GM18508 (cell line): ENCODE data around the gene RRP1B.

ENCODE experiments used
- ATAC-seq: cut with Tn5 transposase; IDR thresholded peaks from one replicate; pipeline ENCODE4 v1.9.1; 2021; ENCODE audit warnings: moderate number of reproducible peaks; ENCODE audit not compliant: insufficient read depth, unreplicated experiment

The RRP1B gene

GRCh38 chr21:43719748-43720538, 60.6 kb downstream of the RRP1B start:
- no peak for ATAC-seq

DNA sequence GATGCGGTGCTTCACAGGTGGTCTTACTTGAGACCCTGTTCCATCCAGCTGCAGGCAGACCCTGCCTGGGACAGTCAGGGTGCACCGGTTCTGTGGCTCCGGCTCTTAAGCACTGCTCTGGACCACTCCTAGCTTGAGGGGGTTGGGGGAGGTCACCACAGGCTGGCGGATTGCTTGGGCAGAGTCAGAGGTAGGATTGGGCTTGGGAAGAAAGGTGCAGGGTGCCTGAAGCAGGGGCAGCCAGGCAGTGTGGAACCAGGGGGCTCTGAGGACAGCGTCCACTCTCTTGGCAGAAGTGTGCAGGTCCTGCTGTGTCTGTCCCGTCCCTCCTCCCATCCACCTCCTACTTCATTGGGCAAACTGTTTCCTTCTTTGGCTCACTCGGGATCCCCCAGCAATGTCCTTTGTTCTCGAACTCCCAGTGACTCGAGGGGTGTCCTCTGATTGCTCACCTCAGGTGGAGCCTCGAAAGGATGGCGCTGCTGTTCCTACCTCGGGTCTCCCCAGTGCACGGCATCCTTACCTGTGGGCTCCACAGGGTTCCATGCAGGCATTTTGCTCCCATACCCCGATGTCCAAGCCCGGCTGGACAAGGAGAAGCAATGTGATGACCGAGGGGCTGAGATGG, 61.3 kb downstream of the RRP1B start:
- ATAC-seq, result no peak

- ATAC-seq, result no peak
These were observed 61.8 kb downstream of the RRP1B start for GRCh38 chr21:43721206-43721605.

DNA sequence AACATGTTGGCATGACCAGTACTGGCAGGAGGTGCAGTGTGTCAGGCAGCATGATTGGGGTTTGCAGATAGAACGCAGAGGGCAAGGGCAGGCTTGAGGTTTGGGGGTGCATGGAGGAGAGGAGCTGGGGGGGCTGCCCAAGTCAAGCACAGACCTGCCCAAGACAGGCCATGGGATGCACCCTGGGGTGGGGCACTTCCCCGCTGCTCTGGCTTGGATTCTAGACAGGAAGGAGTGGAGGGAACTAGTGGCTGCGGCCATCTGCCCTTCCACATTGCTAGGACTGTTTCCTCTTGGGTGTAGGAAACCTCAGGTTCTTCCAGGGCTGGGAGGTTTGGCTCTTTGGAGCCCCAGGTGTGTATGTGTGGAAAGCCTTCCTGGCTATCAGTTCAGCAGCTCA, 62.6 kb downstream of the RRP1B start:
- no peak for ATAC-seq

DNA sequence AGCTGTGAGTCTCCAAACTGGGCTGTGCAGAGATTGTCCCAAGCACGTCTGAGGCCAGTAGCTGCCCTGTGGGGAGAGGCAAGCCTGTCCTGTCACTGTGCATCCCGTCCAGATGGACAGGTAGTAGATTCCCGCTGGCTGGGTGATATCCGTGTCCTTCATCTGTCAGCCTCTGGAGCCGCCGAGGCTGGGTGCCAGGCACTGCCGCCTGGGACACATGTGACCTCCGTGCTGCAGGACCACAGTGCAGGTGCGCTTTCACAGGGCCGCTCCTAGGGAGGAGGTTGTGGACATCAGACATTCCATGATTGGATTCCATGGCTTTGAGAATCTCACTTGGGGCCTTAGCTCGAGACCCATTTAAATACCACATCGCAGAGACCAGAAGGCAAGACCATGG, 64.3 kb downstream of the RRP1B start:
- no peak for ATAC-seq

DNA sequence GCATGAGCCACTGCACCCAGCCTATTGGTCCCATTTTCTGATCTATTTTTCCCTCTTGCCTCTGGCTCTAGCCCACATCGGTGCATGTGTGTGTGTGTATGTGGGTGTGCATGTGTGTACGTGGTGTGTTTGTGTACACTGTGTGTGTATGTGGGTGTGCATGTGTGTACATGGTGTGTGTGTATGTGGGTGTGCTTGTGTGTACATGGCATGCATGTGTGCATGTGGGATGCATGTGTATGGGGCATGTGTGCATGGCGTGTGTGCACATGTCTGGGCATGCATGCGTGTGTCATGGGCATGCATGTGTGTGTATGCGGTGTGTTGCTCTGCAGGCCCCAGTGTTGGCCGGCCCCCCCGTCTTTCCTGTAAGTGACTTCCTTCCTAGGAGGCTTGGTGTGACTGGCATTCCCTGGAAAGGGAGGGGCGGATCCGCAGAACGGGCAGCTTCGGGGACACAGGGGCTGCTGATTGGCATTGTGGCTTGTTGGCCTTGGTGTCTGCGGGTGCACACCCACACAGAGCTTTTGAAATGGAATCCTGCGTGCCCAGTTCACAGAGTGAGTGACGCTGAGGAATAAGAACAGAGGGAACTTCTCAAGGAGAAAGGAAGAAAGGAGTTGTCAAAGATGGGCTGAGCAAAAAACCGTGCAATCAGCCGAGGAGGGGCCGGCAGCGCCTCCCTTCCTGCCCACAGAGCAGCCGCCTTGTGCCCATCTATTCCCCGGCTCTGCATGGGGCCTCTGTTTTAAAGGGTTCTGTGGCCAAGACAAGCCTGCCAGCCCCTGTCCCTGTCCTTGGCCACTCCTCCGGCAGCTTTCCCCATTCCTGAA, 67.5 kb downstream of the RRP1B start:
- ATAC-seq, result no peak

DNA sequence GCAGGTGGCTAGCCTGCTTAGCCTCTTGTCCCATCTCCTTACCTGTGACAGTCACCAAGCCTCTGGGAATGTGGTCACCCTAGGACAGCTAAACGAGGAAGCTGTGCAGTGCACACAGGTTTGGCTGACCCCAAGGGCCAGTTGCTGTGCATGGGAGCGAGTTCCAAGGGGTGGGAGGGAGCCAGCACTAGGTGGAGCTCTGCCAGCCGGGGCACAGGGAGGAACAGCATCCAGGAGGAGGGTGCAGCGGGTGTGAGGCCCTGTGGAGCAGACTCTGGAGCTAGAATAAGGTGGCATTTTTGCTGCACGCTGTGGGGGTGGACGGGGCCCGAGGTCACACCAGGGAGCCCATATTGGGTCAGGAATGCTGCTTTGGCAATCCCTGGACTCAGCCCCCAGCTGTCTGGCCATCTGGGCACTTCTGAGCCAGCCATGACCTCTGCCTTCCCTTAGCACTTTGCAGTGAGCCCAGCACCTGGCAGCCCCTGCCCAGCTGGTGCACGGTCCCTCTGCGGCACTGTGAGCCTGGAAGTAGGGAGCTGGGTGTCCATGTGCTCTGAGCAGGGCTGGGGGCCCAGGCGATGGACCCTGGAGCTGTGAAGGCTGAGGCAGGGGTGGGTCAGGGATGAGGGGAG, 68.3 kb downstream of the RRP1B start:
- no peak for ATAC-seq

GRCh38 chr21:43728154-43728466, 68.8 kb downstream of the RRP1B start:
- no peak for ATAC-seq

DNA sequence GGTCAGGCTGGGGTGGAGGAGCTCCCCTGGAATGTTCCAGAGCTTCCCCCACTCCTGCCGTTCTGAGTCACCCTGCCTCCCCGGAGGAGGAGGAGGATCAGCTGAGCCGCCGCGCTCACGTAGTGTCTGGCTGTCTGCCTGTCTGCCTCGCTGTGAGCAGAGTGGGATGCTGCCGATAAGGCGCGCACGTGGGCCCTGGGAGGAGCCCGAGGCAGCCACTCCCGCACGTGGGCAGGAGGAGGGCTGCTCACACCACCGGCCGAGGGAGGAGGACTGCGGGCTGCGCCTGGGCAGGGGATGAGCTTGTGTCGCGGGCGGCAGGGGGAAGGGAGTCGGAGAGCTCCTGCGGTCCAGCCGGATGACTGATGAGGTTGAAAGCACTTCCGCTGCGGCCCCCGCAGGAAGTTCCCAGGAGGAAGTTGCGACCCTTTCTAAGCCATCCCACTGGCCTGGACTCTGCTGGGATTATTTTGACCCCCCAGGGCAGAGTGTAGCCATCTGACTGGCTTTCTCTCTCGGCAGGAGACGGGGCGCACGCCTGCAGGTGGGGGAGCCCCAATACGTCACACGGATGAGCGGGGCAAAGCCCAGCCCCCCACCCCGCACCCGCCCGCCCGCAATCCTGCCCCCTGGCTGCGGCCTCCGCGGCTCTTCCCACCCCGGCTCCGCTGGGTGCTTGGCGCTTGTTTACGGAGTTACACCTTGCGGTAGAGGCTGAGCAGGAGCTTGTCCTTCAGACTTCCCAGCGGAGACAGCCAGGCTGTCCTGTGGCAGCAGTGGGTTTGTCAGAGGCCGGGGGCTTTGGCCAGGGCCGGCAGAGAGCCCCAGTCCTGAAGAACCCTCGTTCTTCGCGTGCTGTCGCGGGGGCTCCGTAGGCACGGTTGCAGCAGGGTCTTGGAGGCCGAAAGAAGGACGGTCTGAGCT, 69.4 kb downstream of the RRP1B start:
- ATAC-seq, result peak; percentile 43

- ATAC-seq, result no peak
These were observed 72.1 kb downstream of the RRP1B start for GRCh38 chr21:43731476-43731875.

DNA sequence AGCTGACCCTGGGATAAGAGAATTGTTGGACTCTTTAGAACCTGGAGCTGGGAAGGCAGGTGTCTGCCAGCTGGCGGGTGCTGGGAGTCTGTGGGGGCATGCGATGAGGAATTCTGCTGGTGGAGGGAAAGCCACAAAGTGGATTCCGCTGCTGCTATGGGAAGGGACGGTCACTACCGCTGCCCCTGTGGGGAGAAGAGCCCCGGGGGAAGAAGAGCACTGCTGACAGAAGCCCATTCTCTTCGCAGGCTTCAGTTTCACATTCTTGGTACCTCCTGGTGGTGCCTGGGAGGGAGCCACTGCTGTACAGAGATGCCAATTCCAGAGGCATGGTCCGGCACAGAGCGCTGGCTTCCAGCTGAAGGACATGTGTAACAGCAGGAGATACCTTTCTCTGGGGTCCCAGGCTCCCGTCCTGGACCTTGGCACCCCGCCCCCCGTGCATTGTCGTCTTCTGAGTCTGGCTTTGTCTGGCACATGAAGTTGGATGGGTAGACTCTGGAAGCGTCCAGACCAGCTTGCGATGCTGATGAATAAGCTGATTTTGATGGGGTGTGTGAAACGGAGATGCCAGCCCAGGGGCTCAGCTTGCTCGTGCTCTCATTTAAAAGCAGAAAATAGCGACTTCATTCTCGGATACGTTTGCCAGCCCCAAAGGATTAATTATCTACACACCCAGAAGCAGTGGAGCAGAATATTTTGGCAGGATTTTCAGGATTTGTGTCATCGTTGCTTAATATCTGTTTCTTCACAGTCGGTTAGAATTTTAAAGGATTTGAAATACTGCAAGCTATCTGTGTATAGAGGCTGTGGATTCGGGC, 72.7 kb downstream of the RRP1B start:
- ATAC-seq, result no peak

GRCh38 chr21:43733060-43733459, 73.7 kb downstream of the RRP1B start:
- no peak for ATAC-seq

DNA sequence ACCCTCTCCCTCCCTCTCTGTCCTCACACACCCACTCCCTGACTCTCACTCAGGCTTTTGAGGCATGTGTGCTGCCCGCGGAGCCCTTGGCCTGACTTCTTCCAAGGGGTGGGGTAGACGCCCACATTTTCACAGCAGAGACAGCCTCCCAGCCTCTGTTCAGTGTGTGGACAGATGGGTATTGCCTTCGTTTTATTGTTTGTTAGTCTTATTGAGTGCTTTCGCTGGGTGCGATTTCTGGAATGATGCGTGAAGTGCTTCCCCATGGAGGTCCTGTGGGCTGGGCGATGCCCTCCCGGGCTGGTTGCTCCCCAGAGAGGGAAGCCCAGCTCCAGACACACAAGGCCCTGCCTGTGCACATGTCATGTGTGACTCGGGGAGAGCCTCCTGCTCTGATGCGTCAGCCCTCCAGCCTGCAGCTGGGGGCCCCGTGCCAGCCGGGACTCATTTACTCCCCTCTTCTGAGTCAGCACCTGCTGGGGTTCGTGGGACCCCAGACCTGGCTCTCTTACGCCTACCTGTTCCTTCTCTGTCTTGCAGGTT, 74.2 kb downstream of the RRP1B start:
- no peak for ATAC-seq

- ATAC-seq, result no peak
These were observed 75.0 kb downstream of the RRP1B start for GRCh38 chr21:43734131-43734927.

DNA sequence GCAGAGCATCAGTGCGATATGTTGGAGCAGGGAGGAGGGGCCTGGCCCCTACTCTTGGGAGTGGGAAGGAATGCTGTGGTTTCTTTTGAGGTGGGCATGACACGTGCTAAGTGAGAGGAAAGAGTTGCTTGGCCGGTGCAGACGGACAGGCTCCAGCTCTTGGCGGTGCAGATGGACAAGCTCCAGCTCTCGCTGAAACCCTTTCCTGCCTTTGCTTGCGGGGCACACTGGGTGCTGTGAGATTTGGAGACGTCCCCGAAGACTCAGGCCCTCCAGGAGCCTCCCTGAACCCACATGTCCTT, 75.5 kb downstream of the RRP1B start:
- ATAC-seq, result no peak

DNA sequence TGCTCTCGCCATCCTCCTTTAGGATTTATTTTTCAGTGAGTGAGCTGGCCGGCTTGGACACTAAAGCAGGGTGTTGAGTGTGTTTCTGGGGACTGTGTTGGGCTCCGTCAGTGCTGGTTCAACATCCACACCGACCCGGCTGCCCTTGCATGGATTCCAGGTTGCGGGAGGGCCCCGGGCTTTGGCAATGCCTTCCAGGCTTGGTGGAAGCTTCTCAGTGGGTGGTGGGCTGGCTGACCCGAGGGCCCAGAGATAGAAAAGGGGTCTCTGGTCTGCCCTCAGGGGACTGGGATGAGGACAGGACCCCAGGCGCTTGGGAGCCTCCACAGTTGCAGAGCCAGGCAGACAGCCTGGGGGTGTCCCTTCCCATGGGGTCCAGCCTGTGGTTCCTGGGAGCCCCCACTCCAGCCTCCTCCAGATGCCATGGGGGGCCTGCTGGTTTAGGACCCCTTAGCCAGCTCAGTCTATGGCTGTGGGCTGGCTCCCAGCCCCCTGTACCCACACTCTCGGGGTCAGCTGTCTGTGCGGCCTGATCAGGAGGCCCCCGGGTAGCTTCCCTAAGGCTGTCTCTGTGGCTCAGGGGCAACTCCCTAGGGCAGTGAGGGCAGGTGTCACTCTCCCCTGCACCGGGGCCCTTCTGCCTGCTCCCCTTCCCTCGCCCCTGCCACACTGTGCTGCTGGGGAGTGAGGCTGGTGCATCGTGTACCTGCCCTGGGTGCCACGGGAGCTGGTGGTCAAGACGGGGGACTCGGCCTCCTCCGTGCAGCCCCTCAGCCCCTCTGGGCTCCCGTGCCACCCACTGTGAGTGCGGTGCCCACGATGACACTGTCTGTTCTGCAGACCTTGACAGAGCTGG, 76.1 kb downstream of the RRP1B start:
- ATAC-seq, result no peak

GRCh38 chr21:43736224-43736883, 77.0 kb downstream of the RRP1B start:
- ATAC-seq, result no peak
